Vagina (tissue), 2 donors: ENCODE results near the gene NTSR1.

Experiments
- POLR2A ChIP-seq, 2 donors: fragments of 450-650 bp; IDR thresholded peaks; one replicate each; pipeline ENCODE4 v1.6.1; 2017; ENCODE audit warnings: antibody characterized with exemption in 2 of 2, mild to moderate bottlenecking in 2 of 2, moderate library complexity in 2 of 2
- POLR2AphosphoS5 ChIP-seq, 2 donors: sonication (generic); formaldehyde crosslinking; IDR thresholded peaks; one replicate each; pipeline ENCODE4 v1.9.0; 2017; ENCODE audit warnings: antibody characterized with exemption in 2 of 2, mild to moderate bottlenecking in 2 of 2, low read depth in 1 of 2; ENCODE audit not compliant: insufficient read depth in 1 of 2
- TF ChIP-seq, protein P1 (sequence below), 3 experiments: fragments of 450-650 bp in 2 of 3; fragments of 200-600 bp in 1 of 3; sonication (generic) in 1 of 3; IDR thresholded peaks; one replicate each; pipeline ENCODE4 v1.5.1; 2017 to 2019; ENCODE audit warnings: antibody characterized with exemption in 3 of 3, mild to moderate bottlenecking in 2 of 3, moderate library complexity in 2 of 3

- no peak for TF ChIP-seq POLR2AphosphoS5 (IDR thresholded peaks at IDR 0.05; ENCODE audit: insufficient read depth in 1 of 2, low read depth in 1 of 2)
- TF ChIP-seq, protein P1, sequence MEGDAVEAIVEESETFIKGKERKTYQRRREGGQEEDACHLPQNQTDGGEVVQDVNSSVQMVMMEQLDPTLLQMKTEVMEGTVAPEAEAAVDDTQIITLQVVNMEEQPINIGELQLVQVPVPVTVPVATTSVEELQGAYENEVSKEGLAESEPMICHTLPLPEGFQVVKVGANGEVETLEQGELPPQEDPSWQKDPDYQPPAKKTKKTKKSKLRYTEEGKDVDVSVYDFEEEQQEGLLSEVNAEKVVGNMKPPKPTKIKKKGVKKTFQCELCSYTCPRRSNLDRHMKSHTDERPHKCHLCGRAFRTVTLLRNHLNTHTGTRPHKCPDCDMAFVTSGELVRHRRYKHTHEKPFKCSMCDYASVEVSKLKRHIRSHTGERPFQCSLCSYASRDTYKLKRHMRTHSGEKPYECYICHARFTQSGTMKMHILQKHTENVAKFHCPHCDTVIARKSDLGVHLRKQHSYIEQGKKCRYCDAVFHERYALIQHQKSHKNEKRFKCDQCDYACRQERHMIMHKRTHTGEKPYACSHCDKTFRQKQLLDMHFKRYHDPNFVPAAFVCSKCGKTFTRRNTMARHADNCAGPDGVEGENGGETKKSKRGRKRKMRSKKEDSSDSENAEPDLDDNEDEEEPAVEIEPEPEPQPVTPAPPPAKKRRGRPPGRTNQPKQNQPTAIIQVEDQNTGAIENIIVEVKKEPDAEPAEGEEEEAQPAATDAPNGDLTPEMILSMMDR (IDR thresholded peaks at IDR 0.05), result no peak
- TF ChIP-seq POLR2A (IDR thresholded peaks at IDR 0.05), result no peak
Observed at GRCh38 chr20:62772103-62772611, 63.5 kb downstream of the NTSR1 start.
